Large intestine (tissue), 3 donors: ENCODE data around the gene GPX3. TPM values are rescaled to one million over a fixed set of nuclear protein-coding genes. Genes with fewer than 3 reads are reported as not detected.

ENCODE experiments used
- DNase-seq, 2 donors: peaks; one replicate each; pipeline versions ENCODE4 v3.0.0 to v3.0.0-alpha.2; 2013
- H3K27ac ChIP-seq: one replicate; pipeline ENCODE4 v1.5.1; 2013; ENCODE audit warnings: low read length
- H3K27me3 ChIP-seq: 2 replicates; pipeline ENCODE4 v1.6.1; 2013; ENCODE audit warnings: low read length; ENCODE audit not compliant: control insufficient read depth, insufficient read depth
- H3K36me3 ChIP-seq: 2 replicates; pipeline ENCODE4 v1.6.1; 2013; ENCODE audit warnings: low read length; ENCODE audit not compliant: control insufficient read depth, insufficient read depth
- H3K4me1 ChIP-seq: one replicate; pipeline ENCODE4 v1.6.1; 2013; ENCODE audit warnings: low read length; ENCODE audit not compliant: control insufficient read depth, insufficient read depth
- H3K4me3 ChIP-seq: one replicate; pipeline ENCODE4 v1.5.1; 2013; ENCODE audit warnings: low read length
- H3K9me3 ChIP-seq: one replicate; pipeline ENCODE4 v1.6.1; 2013; ENCODE audit warnings: mild to moderate bottlenecking, low read depth, low read length, moderate library complexity; ENCODE audit not compliant: control insufficient read depth
- WGBS: methylation state at CpG from one replicate; pipeline ENCODE4 v1.1.5; 2013; ENCODE audit warnings: low lambda C conversion rate; ENCODE audit not compliant: insufficient coverage; 5-methylcytosine and 5-hydroxymethylcytosine counted together
- polyA plus RNA-seq: library from polyadenylated mRNA; unstranded; fragments of 120-200 nt; gene quantifications from one replicate; pipeline ENCODE4 v1.2.1, GENCODE V29; 2013

Gene GPX3
- polyA plus RNA-seq, 1 donor, result 34.3 TPM

DNA sequence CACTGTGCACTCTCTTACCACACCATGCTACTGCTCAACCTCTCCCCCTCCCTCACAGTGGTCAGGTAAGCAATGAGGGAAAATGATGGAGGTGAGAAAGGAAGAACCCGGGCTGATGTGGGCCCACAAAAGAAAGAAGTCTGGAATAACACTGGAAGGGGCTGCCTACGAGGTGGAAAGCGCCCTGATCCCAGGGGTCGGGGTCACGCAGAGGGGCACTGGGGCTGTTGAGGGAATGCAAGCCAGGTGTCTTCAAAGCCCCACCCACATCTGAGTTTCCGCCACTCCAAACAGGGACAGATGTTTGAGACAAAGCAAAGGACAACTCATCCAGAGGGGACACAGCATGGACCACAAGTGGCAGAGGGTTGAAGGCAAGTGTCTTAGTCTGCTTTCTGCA is 56.2 kb downstream of the GPX3 start:
- H3K36me3 ChIP-seq, result peaks cover 17% of the 10 kb centered on the region
- no CpG with 5 or more reads among the region's 6 CpGs for WGBS
- no peak overlapping the region for H3K27ac ChIP-seq
- no peaks in the 10 kb centered on the region for H3K27me3 ChIP-seq
- no peaks in the 10 kb centered on the region for H3K9me3 ChIP-seq
- peaks cover 4% of the 10 kb centered on the region for H3K4me1 ChIP-seq
- DNase-seq, result no peak
- H3K4me3 ChIP-seq, result no peak overlapping the region

DNA sequence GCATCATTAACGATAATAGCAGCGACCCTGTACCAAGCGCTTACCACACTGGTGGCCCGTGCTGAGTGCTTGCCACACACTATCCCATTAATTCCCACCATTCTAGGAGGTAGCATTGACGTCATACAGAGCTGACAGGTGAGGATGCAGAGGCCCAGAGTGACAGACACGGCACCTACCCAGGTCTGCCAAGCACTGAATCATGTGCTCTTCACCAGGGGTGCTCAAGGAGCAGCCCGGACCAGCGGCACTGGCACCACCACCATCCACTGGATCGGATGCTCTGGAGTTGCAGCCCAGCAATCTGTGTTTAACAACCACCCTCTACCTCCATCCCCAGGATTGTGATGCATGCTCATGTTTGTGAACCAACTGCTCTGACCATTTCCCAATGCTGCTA is 57.0 kb downstream of the GPX3 start:
- Histone ChIP-seq H3K36me3 (peaks cover 14% of the 10 kb centered on the region), H3K4me1 (peaks cover 7% of the 10 kb centered on the region), H3K4me3 (no peak overlapping the region), H3K9me3 (no peaks in the 10 kb centered on the region), H3K27me3 (no peaks in the 10 kb centered on the region), H3K27ac (no peak overlapping the region)
- no peak for DNase-seq
- no CpG with 5 or more reads among the region's 9 CpGs for WGBS

DNA sequence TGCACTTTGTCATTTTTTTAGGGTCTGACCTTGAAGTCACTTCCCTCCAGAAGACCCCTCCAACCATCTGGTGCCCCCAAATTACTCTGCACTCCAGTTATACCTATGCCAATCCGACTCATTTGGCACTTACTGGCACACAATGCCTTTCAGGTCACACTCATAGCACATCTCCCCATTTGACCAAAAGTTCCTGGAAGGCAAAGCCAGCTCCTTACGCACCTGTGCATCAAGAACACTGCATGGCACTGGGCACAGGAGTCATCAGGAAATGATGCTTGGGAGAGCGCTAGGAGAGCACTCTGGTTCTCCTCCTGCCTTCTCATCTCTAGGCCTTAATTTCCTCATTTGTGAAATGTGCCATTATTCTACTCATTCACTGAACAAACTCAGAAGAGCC is 57.6 kb downstream of the GPX3 start:
- DNase-seq, result no peak
- H3K27ac ChIP-seq, result no peak overlapping the region
- no peaks in the 10 kb centered on the region for H3K9me3 ChIP-seq
- H3K27me3 ChIP-seq, result no peaks in the 10 kb centered on the region
- no peak overlapping the region for H3K4me3 ChIP-seq
- peaks cover 12% of the 10 kb centered on the region for H3K4me1 ChIP-seq
- H3K36me3 ChIP-seq, result peaks cover 14% of the 10 kb centered on the region
- WGBS, result no CpG with 5 or more reads among the region's 3 CpGs

Other genes starting within 250 kb of the GPX3 start
- gene SMIM3, start 241.8 kb upstream of the GPX3 start, polyA plus RNA-seq, result 13.9 TPM
- gene IRGM, start 174.1 kb upstream of the GPX3 start, polyA plus RNA-seq, result 0.09 TPM
- gene ZNF300, start 115.6 kb upstream of the GPX3 start, polyA plus RNA-seq, result 13.7 TPM
- gene TNIP1, start 60.4 kb downstream of the GPX3 start, polyA plus RNA-seq, result 69.0 TPM
- 112 TPM for gene ANXA6, start 137.2 kb downstream of the GPX3 start, polyA plus RNA-seq
- gene CCDC69, start 203.5 kb downstream of the GPX3 start, polyA plus RNA-seq, result 45.3 TPM
- 18.7 TPM for gene GM2A, start 232.6 kb downstream of the GPX3 start, polyA plus RNA-seq